DMS153 treated with DMSO at 0.1 percent for 48 hours (cell line): ENCODE results near the gene JOSD2.

Experiments used
- DNase-seq: peaks from one replicate; lab custom pipeline; 2025; ENCODE audit not compliant: unreplicated experiment; lab: John Stamatoyannopoulos, UW

Gene JOSD2

GRCh38 chr19:50496189-50497021 lies 14.6 kb downstream of the JOSD2 start:
- DNase-seq: no peak

- DNase-seq: no peak
These were observed 15.9 kb downstream of the JOSD2 start for GRCh38 chr19:50495020-50495531.

- no peak for DNase-seq
These were observed 16.6 kb downstream of the JOSD2 start for GRCh38 chr19:50494186-50495019.

- no peak for DNase-seq
These were observed 17.8 kb downstream of the JOSD2 start for GRCh38 chr19:50493171-50493570.

- DNase-seq: no peak
These were observed 18.5 kb downstream of the JOSD2 start for GRCh38 chr19:50492303-50493052.

GRCh38 chr19:50490991-50491472 lies 20.0 kb downstream of the JOSD2 start:
- DNase-seq: no peak

- DNase-seq: no peak
These were observed 20.6 kb downstream of the JOSD2 start for GRCh38 chr19:50490411-50490811.

- DNase-seq: no peak
These were observed 21.5 kb downstream of the JOSD2 start for GRCh38 chr19:50489461-50490011.

GRCh38 chr19:50488389-50489194 lies 22.4 kb downstream of the JOSD2 start:
- no peak for DNase-seq

GRCh38 chr19:50486823-50487515 lies 24.0 kb downstream of the JOSD2 start:
- DNase-seq: no peak

GRCh38 chr19:50485284-50485955 lies 25.6 kb downstream of the JOSD2 start:
- DNase-seq: no peak

- no peak for DNase-seq
These were observed 28.1 kb downstream of the JOSD2 start for GRCh38 chr19:50482916-50483315.

GRCh38 chr19:50482271-50482855 lies 28.6 kb downstream of the JOSD2 start:
- no peak for DNase-seq

- no peak for DNase-seq
These were observed 29.4 kb downstream of the JOSD2 start for GRCh38 chr19:50481351-50482149.

- no peak for DNase-seq
These were observed 30.5 kb downstream of the JOSD2 start for GRCh38 chr19:50480281-50481111.

GRCh38 chr19:50479761-50480251 lies 31.2 kb downstream of the JOSD2 start:
- DNase-seq: no peak
